Measurements from ENCODE around the gene CAVIN3.

The CAVIN3 gene

GRCh38 chr11:6320411-6321155 is at the start of gene CAVIN3:
Gene CAVIN3, minus strand, starts transcription at chr11:6320501. Its CDS starts 25 bp downstream, at chr11:6320476.
- DNase-seq, result no peak

GRCh38 chr11:6365659-6366058 is 45.4 kb upstream of the CAVIN3 start:
- DNase-seq, result no peak

GRCh38 chr11:6362873-6363678 is 42.8 kb upstream of the CAVIN3 start:
- no peak for DNase-seq

GRCh38 chr11:6362185-6362872 is 42.0 kb upstream of the CAVIN3 start:
- DNase-seq, result no peak

- DNase-seq, result no peak
These were observed 39.9 kb upstream of the CAVIN3 start for GRCh38 chr11:6360183-6360582.

- no peak for DNase-seq
These were observed 36.9 kb upstream of the CAVIN3 start for GRCh38 chr11:6357222-6357621.

GRCh38 chr11:6356503-6357055 is 36.3 kb upstream of the CAVIN3 start:
- no peak for DNase-seq

- no peak for DNase-seq
These were observed 34.6 kb upstream of the CAVIN3 start for GRCh38 chr11:6354651-6355485.

- DNase-seq, result no peak
These were observed 33.2 kb upstream of the CAVIN3 start for GRCh38 chr11:6353367-6353987.

GRCh38 chr11:6351782-6352382 is 31.6 kb upstream of the CAVIN3 start:
- DNase-seq, result no peak

- DNase-seq, result no peak
These were observed 30.2 kb upstream of the CAVIN3 start for GRCh38 chr11:6350486-6350885.

- no peak for DNase-seq
These were observed 29.7 kb upstream of the CAVIN3 start for GRCh38 chr11:6350043-6350442.

GRCh38 chr11:6345366-6345765 is 25.1 kb upstream of the CAVIN3 start:
- no peak for DNase-seq

GRCh38 chr11:6336293-6336692 is 16.0 kb upstream of the CAVIN3 start:
- no peak for DNase-seq

- no peak for DNase-seq
These were observed 14.5 kb upstream of the CAVIN3 start for GRCh38 chr11:6334806-6335205.

- no peak for DNase-seq
These were observed 12.8 kb upstream of the CAVIN3 start for GRCh38 chr11:6333095-6333494.

- DNase-seq, result no peak
These were observed 11.8 kb upstream of the CAVIN3 start for GRCh38 chr11:6332066-6332465.

GRCh38 chr11:6328321-6328720 is 8.0 kb upstream of the CAVIN3 start:
- no peak for DNase-seq

GRCh38 chr11:6327806-6328205 is 7.5 kb upstream of the CAVIN3 start:
- no peak for DNase-seq

GRCh38 chr11:6326985-6327384 is 6.7 kb upstream of the CAVIN3 start:
- no peak for DNase-seq

GRCh38 chr11:6326303-6326702 is 6.0 kb upstream of the CAVIN3 start:
- no peak for DNase-seq
